HCT116 (cell line): ENCODE data around the gene GBF1.

Experiments used
- POLR2A ChIP-seq: IDR thresholded peaks from 2 replicates; pipeline ENCODE4 v1.7.0; 2011; ENCODE audit warnings: borderline replicate concordance; ENCODE audit not compliant: insufficient read depth, insufficient read length; ENCODE audit errors: extremely low read depth
- RAD21 ChIP-seq: IDR thresholded peaks from 2 replicates; pipeline ENCODE4 v1.6.1; 2012; ENCODE audit warnings: low read depth, mild to moderate bottlenecking
- SIN3A ChIP-seq: IDR thresholded peaks from 2 replicates; pipeline ENCODE4 v1.6.1; 2012; ENCODE audit warnings: low read depth
- TF ChIP-seq, protein P1 (sequence below), 3 experiments: fragments of 200-600 bp in 1 of 3; sonication (generic) in 1 of 3; IDR thresholded peaks in 2 of 3; conservative IDR thresholded peaks in 1 of 3; 2 replicates each; pipeline ENCODE4 v1.5.1; 2012 to 2017; ENCODE audit warnings: low read depth in 2 of 3, low read length in 2 of 3, antibody characterized with exemption in 1 of 3, borderline replicate concordance in 1 of 3, control low read depth in 1 of 3, mild to moderate bottlenecking in 1 of 3, mixed read lengths in 1 of 3, mixed run types in 1 of 3, moderate library complexity in 1 of 3; ENCODE audit not compliant: insufficient read depth in 1 of 3

- no peak for TF ChIP-seq POLR2A
- no peak for TF ChIP-seq SIN3A
- TF ChIP-seq RAD21, result peak; percentile 87
- TF ChIP-seq, protein P1, sequence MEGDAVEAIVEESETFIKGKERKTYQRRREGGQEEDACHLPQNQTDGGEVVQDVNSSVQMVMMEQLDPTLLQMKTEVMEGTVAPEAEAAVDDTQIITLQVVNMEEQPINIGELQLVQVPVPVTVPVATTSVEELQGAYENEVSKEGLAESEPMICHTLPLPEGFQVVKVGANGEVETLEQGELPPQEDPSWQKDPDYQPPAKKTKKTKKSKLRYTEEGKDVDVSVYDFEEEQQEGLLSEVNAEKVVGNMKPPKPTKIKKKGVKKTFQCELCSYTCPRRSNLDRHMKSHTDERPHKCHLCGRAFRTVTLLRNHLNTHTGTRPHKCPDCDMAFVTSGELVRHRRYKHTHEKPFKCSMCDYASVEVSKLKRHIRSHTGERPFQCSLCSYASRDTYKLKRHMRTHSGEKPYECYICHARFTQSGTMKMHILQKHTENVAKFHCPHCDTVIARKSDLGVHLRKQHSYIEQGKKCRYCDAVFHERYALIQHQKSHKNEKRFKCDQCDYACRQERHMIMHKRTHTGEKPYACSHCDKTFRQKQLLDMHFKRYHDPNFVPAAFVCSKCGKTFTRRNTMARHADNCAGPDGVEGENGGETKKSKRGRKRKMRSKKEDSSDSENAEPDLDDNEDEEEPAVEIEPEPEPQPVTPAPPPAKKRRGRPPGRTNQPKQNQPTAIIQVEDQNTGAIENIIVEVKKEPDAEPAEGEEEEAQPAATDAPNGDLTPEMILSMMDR (IDR thresholded peaks at IDR 0.05 in 2 of 3, conservative IDR thresholded peaks at IDR 0.05 in 1 of 3; ENCODE audit: borderline replicate concordance in 1 of 3, insufficient read depth in 1 of 3, low read depth in 2 of 3, low read length in 2 of 3), result peak; percentile 93 to 100 (median 100)
These were observed 106.9 kb downstream of the GBF1 start for GRCh38 chr10:102352066-102352715.
